ENCODE measurements around the gene OSBP2. TPM values are rescaled to one million over a fixed set of nuclear protein-coding genes. Genes with fewer than 3 reads are reported as not detected.

The OSBP2 gene
- total RNA-seq, 1 experiment from 2014 or later = 7.1 TPM

DNA sequence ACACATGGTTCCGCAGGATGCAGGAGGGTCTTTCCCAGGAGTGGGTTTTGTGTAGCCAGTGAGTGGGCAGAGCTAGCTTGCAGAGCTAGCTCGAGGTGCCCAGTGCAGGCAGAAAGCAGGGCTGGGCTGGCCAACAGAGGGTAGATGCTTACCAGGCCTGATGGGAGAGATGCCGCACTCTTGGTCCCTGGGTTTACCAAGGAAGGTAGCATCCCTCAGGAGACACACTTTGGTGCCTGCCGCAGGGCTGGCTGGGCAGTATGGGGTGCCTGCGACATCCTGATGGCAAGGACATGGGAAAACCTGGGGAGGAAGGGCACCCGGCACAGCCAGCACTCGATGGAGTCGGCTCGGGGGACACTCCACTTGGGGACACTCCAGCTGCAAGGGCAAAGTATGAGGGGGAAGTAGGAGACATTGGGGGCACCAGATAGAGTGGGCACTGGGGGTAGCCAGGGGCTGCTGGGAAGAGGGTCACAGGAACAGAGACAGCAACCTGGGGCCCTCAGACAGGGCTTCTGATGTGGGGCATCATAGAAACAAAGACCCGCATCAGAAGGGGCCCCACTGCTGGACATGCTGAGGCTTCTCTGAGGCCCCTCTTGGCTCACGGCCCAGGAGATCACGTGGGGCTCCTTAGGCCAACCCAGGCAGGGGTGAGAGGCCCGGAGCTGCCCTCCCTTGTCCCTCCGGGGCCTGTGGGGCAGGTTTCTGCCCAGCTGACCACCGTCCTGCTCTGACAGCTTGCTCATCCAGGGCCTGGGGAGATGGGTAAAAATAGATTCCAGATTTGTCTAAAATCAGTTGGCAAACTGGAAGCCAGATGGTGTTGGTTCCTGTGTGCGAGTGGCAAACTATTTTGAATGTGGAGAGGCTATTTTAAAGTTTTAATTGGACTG lies 184.1 kb downstream of the OSBP2 start:
- H3K4me2 ChIP-seq = no peak overlapping the region
- intact Hi-C loops (cut with micrococcal nuclease; ENCODE audit: unreplicated experiment) = no loop called here
- CTCF ChIA-PET = no interaction called here

DNA sequence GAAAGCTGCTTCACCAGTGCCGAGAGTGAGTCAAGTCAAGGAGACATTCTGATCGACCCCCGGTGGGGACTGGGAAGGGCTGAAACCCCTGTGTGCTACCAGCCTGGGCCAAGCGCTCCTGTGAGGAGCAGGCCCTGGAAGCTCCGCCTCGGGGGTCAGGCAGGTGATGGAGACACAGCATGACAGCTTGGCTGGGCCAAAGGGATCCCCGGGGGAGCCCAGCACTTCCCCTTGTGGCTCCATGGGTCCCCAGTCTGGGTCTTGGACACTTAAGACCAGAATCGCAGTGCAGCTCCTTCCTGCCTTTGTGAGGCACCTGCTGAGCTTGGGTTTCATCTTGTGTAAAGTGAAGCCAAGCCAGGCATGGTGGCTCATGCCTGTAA lies 184.7 kb downstream of the OSBP2 start:
- intact Hi-C loops (cut with micrococcal nuclease; ENCODE audit: unreplicated experiment) = no loop called here
- Histone ChIP-seq H4K20me1 (ENCODE audit: insufficient read depth) (no peaks in the 10 kb centered on the region), H3K4me3 (no peak overlapping the region), H3F3A (ENCODE audit: insufficient read depth, low read depth) (peaks cover 20% of the 10 kb centered on the region), H3K79me2 (ENCODE audit: low read depth) (no peaks in the 10 kb centered on the region), H3K9me2 (ENCODE audit: insufficient read depth) (no peaks in the 10 kb centered on the region), H3K4me1 (replicated peaks; ENCODE audit: insufficient read depth) (peaks cover 32% of the 10 kb centered on the region), H3K4me2 (no peak overlapping the region), H3K36me3 (ENCODE audit: low read depth) (no peaks in the 10 kb centered on the region), H2AFZ (no peak overlapping the region), H3K27ac (no peak overlapping the region), H3K27me3 (ENCODE audit: insufficient read depth, low read depth) (no peaks in the 10 kb centered on the region), H3K9me3 (ENCODE audit: insufficient read depth, low read depth) (no peaks in the 10 kb centered on the region)
- CTCF ChIA-PET = no interaction called here
- POLR2A ChIA-PET (ENCODE audit: unreplicated experiment) = no interaction called here
- no peak for DNase-seq
- TF ChIP-seq, protein P1, sequence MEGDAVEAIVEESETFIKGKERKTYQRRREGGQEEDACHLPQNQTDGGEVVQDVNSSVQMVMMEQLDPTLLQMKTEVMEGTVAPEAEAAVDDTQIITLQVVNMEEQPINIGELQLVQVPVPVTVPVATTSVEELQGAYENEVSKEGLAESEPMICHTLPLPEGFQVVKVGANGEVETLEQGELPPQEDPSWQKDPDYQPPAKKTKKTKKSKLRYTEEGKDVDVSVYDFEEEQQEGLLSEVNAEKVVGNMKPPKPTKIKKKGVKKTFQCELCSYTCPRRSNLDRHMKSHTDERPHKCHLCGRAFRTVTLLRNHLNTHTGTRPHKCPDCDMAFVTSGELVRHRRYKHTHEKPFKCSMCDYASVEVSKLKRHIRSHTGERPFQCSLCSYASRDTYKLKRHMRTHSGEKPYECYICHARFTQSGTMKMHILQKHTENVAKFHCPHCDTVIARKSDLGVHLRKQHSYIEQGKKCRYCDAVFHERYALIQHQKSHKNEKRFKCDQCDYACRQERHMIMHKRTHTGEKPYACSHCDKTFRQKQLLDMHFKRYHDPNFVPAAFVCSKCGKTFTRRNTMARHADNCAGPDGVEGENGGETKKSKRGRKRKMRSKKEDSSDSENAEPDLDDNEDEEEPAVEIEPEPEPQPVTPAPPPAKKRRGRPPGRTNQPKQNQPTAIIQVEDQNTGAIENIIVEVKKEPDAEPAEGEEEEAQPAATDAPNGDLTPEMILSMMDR (conservative IDR thresholded peaks at IDR 0.05) = no peak
- no peak for TF ChIP-seq EZH2 (IDR thresholded peaks at IDR 0.05; ENCODE audit: low read depth)
- no TSS peak for BruUV-seq (replicated peaks)

More for the DNA sequence above, 184.1 kb downstream of the OSBP2 start:
- no peaks in the 10 kb centered on the region for H3K79me2 ChIP-seq (ENCODE audit: low read depth)
- H3K4me1 ChIP-seq (replicated peaks; ENCODE audit: insufficient read depth) = peaks cover 31% of the 10 kb centered on the region
- no peaks in the 10 kb centered on the region for H3K9me3 ChIP-seq (ENCODE audit: insufficient read depth, low read depth)
- no peak overlapping the region for H3K4me3 ChIP-seq
- no peak for DNase-seq
- no peaks in the 10 kb centered on the region for H3K36me3 ChIP-seq (ENCODE audit: low read depth)
- H2AFZ ChIP-seq = no peak overlapping the region
- peaks cover 20% of the 10 kb centered on the region for H3F3A ChIP-seq (ENCODE audit: insufficient read depth, low read depth)
- BruUV-seq (replicated peaks) = no TSS peak
- no peak for TF ChIP-seq EZH2 (IDR thresholded peaks at IDR 0.05; ENCODE audit: low read depth)
- TF ChIP-seq, protein P1 (conservative IDR thresholded peaks at IDR 0.05) = no peak
- H3K27me3 ChIP-seq (ENCODE audit: insufficient read depth, low read depth) = no peaks in the 10 kb centered on the region
- H3K27ac ChIP-seq = no peak overlapping the region
- POLR2A ChIA-PET (ENCODE audit: unreplicated experiment) = no interaction called here
- no peaks in the 10 kb centered on the region for H4K20me1 ChIP-seq (ENCODE audit: insufficient read depth)
- H3K9me2 ChIP-seq (ENCODE audit: insufficient read depth) = no peaks in the 10 kb centered on the region

DNA sequence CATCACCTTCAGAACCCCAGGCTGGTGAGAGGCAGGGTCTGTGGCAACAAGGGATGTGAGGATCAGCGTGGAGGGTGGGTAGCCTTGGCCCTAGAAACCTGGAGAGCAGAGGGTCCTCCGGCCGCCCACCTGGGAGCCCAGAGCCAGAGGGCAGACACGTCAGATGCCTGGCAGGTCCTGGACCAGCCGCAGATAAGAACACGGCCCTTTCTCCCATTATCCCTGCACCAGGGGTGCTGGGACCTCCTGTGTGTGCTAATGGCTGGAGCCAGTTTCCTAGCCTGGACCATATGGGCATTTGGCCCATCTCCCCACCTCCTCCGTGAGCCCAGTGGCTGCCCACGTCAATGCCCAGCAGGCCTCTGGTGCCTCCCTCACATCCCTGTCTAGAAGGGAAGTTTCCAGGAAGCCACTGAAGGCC lies 185.5 kb downstream of the OSBP2 start:
- intact Hi-C loops (cut with micrococcal nuclease; ENCODE audit: unreplicated experiment) = no loop called here
- H3K9me2 ChIP-seq (ENCODE audit: insufficient read depth) = no peaks in the 10 kb centered on the region
- CTCF ChIA-PET = no interaction called here
- no peak for DNase-seq
- no peak overlapping the region for H2AFZ ChIP-seq
- no peak for TF ChIP-seq EZH2 (IDR thresholded peaks at IDR 0.05; ENCODE audit: low read depth)
- TF ChIP-seq, protein P1 (conservative IDR thresholded peaks at IDR 0.05) = no peak
- H3K9me3 ChIP-seq (ENCODE audit: insufficient read depth, low read depth) = no peaks in the 10 kb centered on the region
- H3K27me3 ChIP-seq (ENCODE audit: insufficient read depth, low read depth) = no peaks in the 10 kb centered on the region
- BruUV-seq (replicated peaks) = no TSS peak
- H3K4me2 ChIP-seq = no peak overlapping the region
- H3K79me2 ChIP-seq (ENCODE audit: low read depth) = no peaks in the 10 kb centered on the region
- no peaks in the 10 kb centered on the region for H4K20me1 ChIP-seq (ENCODE audit: insufficient read depth)
- no peaks in the 10 kb centered on the region for H3K36me3 ChIP-seq (ENCODE audit: low read depth)
- no peak overlapping the region for H3K27ac ChIP-seq
- peaks cover 32% of the 10 kb centered on the region for H3K4me1 ChIP-seq (replicated peaks; ENCODE audit: insufficient read depth)
- no peak overlapping the region for H3K4me3 ChIP-seq
- peaks cover 20% of the 10 kb centered on the region for H3F3A ChIP-seq (ENCODE audit: insufficient read depth, low read depth)
- POLR2A ChIA-PET (ENCODE audit: unreplicated experiment) = no interaction called here

All from PC-9 (cell line).